Loucy (cell line): ENCODE measurements around the gene MAPKAP1.

Source experiments
- H2AFZ ChIP-seq: fragments of 200-600 bp; sonication (generic); 2 replicates; pipeline ENCODE4 v1.6.0; 2016; ENCODE audit warnings: antibody characterized with exemption, mild to moderate bottlenecking, low read length, moderate library complexity
- H3F3A ChIP-seq: fragments of 200-600 bp; 2 replicates; pipeline ENCODE4 v1.6.0; 2016; ENCODE audit warnings: antibody characterized with exemption, low read depth, mild to moderate bottlenecking
- H3K27me3 ChIP-seq: fragments of 200-600 bp; sonication (generic); 2 replicates; pipeline ENCODE4 v1.6.1; 2014; ENCODE audit warnings: low read length, mild to moderate bottlenecking; ENCODE audit not compliant: insufficient read depth, poor library complexity, severe bottlenecking
- H3K36me3 ChIP-seq: fragments of 200-600 bp; sonication (generic); 2 replicates; pipeline ENCODE4 v1.6.1; 2016; ENCODE audit warnings: low read length; ENCODE audit not compliant: insufficient read depth
- H3K4me1 ChIP-seq: fragments of 200-600 bp; sonication (generic); 2 replicates; pipeline ENCODE4 v1.5.1; 2014; ENCODE audit warnings: low read length, mild to moderate bottlenecking; ENCODE audit not compliant: insufficient read depth, poor library complexity, severe bottlenecking
- H3K4me2 ChIP-seq: fragments of 200-600 bp; sonication (generic); 2 replicates; pipeline ENCODE4 v1.6.0; 2014; ENCODE audit warnings: antibody characterized with exemption, low read length, low read depth, mild to moderate bottlenecking; ENCODE audit not compliant: poor library complexity, severe bottlenecking
- H3K4me3 ChIP-seq: fragments of 200-600 bp; sonication (generic); 2 replicates; pipeline ENCODE4 v1.5.1; 2014; ENCODE audit warnings: low read length, mild to moderate bottlenecking, mixed read lengths; ENCODE audit not compliant: poor library complexity, severe bottlenecking
- H3K79me2 ChIP-seq: fragments of 200-600 bp; sonication (generic); 2 replicates; pipeline ENCODE4 v1.6.1; 2014; ENCODE audit warnings: low read length; ENCODE audit not compliant: insufficient read depth
- H3K9ac ChIP-seq: fragments of 200-600 bp; sonication (generic); 2 replicates; pipeline ENCODE4 v1.6.0; 2014; ENCODE audit warnings: mild to moderate bottlenecking, low read depth, low read length, moderate library complexity; ENCODE audit not compliant: poor library complexity, severe bottlenecking
- H3K9me2 ChIP-seq: fragments of 200-600 bp; sonication (generic); replicated peaks from 2 replicates; pipeline ENCODE4 v1.6.1; 2016; ENCODE audit warnings: low read depth, low read length, mixed read lengths
- H3K9me3 ChIP-seq: fragments of 200-600 bp; sonication (generic); 2 replicates; pipeline ENCODE4 v1.6.1; 2014; ENCODE audit warnings: mild to moderate bottlenecking, antibody characterized with exemption, low read length, low read depth; ENCODE audit not compliant: insufficient read depth
- H4K20me1 ChIP-seq: fragments of 200-600 bp; sonication (generic); 2 replicates; pipeline ENCODE4 v1.6.0; 2014; ENCODE audit warnings: antibody characterized with exemption, low read length, mild to moderate bottlenecking; ENCODE audit not compliant: insufficient read depth, poor library complexity, severe bottlenecking
- EZH2phosphoT487 ChIP-seq: fragments of 200-600 bp; IDR thresholded peaks from 2 replicates; pipeline ENCODE4 v1.6.1; 2018; ENCODE audit warnings: antibody characterized with exemption, mild to moderate bottlenecking, moderate library complexity, borderline replicate concordance
- TF ChIP-seq, protein P1 (sequence below): fragments of 200-600 bp; sonication (generic); conservative IDR thresholded peaks from 2 replicates; pipeline ENCODE4 v1.5.1; 2014; ENCODE audit warnings: mild to moderate bottlenecking, antibody characterized with exemption, low read length

The MAPKAP1 gene

DNA sequence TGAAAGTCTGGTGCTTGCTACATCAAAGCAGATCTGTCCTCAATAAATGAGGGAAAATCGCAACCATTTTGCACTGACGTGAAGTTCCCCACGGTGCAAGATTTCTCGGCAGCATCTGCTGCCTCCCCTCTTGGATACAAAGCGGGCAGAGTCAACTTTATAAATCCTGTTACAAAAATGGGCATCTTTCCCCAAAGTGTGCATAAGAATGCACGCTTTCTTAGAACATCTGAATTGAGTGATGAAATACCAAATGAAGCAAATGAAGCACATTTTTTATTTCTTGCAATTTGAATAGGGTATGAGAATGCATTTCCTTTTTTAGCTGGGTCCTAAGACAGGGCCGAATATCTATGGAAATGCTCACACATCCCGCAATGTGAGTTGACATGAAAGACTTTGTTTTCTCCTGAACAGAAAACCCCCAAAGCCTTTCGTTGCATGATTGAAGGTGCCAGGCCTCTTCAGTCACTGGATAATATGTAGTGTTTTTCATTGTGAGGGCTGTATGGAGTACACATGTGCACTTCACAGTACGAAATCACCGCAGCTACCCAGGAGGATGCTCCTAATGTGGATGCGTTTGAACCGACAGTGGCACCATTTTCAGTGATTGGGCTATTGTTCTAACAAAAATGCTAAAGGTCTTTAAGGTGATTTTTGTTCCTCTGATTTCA lies 19.6 kb upstream of the MAPKAP1 start:
- H3K9me3 ChIP-seq: no peaks in the 10 kb centered on the region
- H3K4me3 ChIP-seq: no peak overlapping the region
- no peaks in the 10 kb centered on the region for H3K36me3 ChIP-seq
- no peaks in the 10 kb centered on the region for H3K27me3 ChIP-seq
- no peaks in the 10 kb centered on the region for H3F3A ChIP-seq
- no peaks in the 10 kb centered on the region for H3K79me2 ChIP-seq
- TF ChIP-seq, protein P1, sequence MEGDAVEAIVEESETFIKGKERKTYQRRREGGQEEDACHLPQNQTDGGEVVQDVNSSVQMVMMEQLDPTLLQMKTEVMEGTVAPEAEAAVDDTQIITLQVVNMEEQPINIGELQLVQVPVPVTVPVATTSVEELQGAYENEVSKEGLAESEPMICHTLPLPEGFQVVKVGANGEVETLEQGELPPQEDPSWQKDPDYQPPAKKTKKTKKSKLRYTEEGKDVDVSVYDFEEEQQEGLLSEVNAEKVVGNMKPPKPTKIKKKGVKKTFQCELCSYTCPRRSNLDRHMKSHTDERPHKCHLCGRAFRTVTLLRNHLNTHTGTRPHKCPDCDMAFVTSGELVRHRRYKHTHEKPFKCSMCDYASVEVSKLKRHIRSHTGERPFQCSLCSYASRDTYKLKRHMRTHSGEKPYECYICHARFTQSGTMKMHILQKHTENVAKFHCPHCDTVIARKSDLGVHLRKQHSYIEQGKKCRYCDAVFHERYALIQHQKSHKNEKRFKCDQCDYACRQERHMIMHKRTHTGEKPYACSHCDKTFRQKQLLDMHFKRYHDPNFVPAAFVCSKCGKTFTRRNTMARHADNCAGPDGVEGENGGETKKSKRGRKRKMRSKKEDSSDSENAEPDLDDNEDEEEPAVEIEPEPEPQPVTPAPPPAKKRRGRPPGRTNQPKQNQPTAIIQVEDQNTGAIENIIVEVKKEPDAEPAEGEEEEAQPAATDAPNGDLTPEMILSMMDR: no peak
- TF ChIP-seq EZH2phosphoT487: no peak
- H4K20me1 ChIP-seq: no peaks in the 10 kb centered on the region
- H3K4me2 ChIP-seq: no peak overlapping the region
- no peaks in the 10 kb centered on the region for H3K9me2 ChIP-seq
- H2AFZ ChIP-seq: no peak overlapping the region
- H3K4me1 ChIP-seq: no peaks in the 10 kb centered on the region
- H3K9ac ChIP-seq: no peak overlapping the region

DNA sequence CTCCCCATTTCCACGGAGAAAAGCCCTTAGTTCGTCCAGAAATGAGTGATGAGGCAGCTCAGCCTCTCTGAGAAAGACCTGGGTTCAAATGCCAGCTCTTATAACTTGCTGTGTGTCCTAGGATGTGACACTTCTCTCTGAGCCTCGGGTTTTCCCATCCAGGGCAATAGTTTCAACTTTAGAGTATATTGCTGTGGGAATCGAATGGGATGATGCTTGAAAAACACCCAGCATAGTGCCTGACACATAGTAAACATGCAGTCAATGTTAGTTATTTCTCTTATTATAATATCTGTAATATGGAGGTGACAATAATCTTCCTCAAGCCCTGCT lies 430 bp upstream of the MAPKAP1 start:
- Histone ChIP-seq H2AFZ (peak overlapping the region; percentile 96), H3K4me2 (peak overlapping the region; percentile 75), H3K27me3 (no peaks in the 10 kb centered on the region), H3K9me2 (no peaks in the 10 kb centered on the region), H4K20me1 (peaks cover 11% of the 10 kb centered on the region), H3K9me3 (no peaks in the 10 kb centered on the region), H3K79me2 (peaks cover 43% of the 10 kb centered on the region), H3K36me3 (no peaks in the 10 kb centered on the region), H3F3A (no peaks in the 10 kb centered on the region), H3K9ac (peak overlapping the region; percentile 81), H3K4me3 (peak overlapping the region; percentile 97), H3K4me1 (peaks cover 32% of the 10 kb centered on the region)
- TF ChIP-seq, protein P1: no peak
- no peak for TF ChIP-seq EZH2phosphoT487

DNA sequence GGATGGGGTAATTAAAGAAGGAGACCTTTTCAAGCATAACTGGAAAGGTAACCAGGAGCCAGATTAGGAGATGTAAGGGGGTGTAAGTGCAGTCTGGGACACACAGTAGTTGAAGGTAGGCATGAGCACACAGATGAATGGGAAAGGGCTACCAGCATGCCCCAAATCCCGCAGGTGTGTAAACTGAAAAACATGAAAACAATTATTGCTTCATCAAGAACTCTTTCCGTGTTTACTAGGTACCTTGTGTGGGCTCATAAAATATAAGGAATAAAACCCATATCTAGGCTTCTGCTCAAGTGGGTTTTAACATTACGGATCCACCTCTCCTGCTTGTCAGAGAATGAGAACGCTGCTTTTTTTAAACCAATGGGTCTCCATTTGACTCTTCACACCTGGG lies 1.1 kb downstream of the MAPKAP1 start:
- peaks cover 55% of the 10 kb centered on the region for H3K79me2 ChIP-seq

More for the DNA sequence above, 1.1 kb downstream of the MAPKAP1 start:
- Histone ChIP-seq H3F3A (peaks cover 3% of the 10 kb centered on the region; the same call in 1 of the 2 replicates), H3K9me2 (no peaks in the 10 kb centered on the region), H3K4me2 (peak overlapping the region; percentile 97), H3K4me3 (peak overlapping the region; percentile 97), H2AFZ (no peak overlapping the region), H3K9ac (peak overlapping the region; percentile 81), H4K20me1 (peaks cover 11% of the 10 kb centered on the region), H3K4me1 (peaks cover 44% of the 10 kb centered on the region), H3K36me3 (no peaks in the 10 kb centered on the region), H3K27me3 (no peaks in the 10 kb centered on the region), H3K9me3 (no peaks in the 10 kb centered on the region)
- TF ChIP-seq EZH2phosphoT487: no peak
- TF ChIP-seq, protein P1: no peak
